ENCODE measurements around the gene MALAT1.
A peak's percentile ranks its signal among the peaks of the same experiment; 100 is the strongest.

Gene MALAT1

DNA sequence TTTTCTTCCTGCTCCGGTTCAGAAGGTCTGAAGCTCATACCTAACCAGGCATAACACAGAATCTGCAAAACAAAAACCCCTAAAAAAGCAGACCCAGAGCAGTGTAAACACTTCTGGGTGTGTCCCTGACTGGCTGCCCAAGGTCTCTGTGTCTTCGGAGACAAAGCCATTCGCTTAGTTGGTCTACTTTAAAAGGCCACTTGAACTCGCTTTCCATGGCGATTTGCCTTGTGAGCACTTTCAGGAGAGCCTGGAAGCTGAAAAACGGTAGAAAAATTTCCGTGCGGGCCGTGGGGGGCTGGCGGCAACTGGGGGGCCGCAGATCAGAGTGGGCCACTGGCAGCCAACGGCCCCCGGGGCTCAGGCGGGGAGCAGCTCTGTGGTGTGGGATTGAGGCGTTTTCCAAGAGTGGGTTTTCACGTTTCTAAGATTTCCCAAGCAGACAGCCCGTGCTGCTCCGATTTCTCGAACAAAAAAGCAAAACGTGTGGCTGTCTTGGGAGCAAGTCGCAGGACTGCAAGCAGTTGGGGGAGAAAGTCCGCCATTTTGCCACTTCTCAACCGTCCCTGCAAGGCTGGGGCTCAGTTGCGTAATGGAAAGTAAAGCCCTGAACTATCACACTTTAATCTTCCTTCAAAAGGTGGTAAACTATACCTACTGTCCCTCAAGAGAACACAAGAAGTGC, 661 bp upstream of the MALAT1 start:
- ChIA-PET POLR2A (interaction anchor here (0.7 to 17.0 kb wide), 14 partner anchors 9 to 141 kb away, joined by 3 to 1229 read pairs (median 6); partner anchors contain the start of genes FRMD8, NEAT1 and SCYL1), CTCF (interaction anchor here (0.8 to 3.9 kb wide), 11 partner anchors 10 to 83 kb away, joined by 3 to 27 read pairs (median 5); no protein-coding TSS in a partner anchor)
- peak overlapping the region; percentile 68 for H3K4me3 ChIP-seq (ENCODE audit: low read depth, low read length)
- no peak for DNase-seq (ENCODE audit: low read depth, low spot score)
- TF ChIP-seq, protein P1, sequence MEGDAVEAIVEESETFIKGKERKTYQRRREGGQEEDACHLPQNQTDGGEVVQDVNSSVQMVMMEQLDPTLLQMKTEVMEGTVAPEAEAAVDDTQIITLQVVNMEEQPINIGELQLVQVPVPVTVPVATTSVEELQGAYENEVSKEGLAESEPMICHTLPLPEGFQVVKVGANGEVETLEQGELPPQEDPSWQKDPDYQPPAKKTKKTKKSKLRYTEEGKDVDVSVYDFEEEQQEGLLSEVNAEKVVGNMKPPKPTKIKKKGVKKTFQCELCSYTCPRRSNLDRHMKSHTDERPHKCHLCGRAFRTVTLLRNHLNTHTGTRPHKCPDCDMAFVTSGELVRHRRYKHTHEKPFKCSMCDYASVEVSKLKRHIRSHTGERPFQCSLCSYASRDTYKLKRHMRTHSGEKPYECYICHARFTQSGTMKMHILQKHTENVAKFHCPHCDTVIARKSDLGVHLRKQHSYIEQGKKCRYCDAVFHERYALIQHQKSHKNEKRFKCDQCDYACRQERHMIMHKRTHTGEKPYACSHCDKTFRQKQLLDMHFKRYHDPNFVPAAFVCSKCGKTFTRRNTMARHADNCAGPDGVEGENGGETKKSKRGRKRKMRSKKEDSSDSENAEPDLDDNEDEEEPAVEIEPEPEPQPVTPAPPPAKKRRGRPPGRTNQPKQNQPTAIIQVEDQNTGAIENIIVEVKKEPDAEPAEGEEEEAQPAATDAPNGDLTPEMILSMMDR (IDR thresholded peaks at IDR 0.05; ENCODE audit: insufficient read depth, low read length, missing control alignments), result no peak

DNA sequence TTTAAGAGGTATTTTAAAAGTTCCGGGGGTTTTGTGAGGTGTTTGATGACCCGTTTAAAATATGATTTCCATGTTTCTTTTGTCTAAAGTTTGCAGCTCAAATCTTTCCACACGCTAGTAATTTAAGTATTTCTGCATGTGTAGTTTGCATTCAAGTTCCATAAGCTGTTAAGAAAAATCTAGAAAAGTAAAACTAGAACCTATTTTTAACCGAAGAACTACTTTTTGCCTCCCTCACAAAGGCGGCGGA, 193 bp upstream of the MALAT1 start:
- H3K4me3 ChIP-seq (ENCODE audit: low read depth, low read length), result peak overlapping the region; percentile 68
- POLR2A ChIA-PET, result interaction anchor here (0.7 to 17.0 kb wide), 14 partner anchors 9 to 128 kb away, joined by 3 to 1229 read pairs (median 6); partner anchors contain the start of genes FRMD8, NEAT1, SCYL1 and ZNRD2
- CTCF ChIA-PET, result interaction anchor here (0.9 to 3.9 kb wide), 6 partner anchors 10 to 82 kb away, joined by 4 to 19 read pairs (median 6); no protein-coding TSS in a partner anchor
- no peak for DNase-seq (ENCODE audit: low read depth, low spot score)
- TF ChIP-seq, protein P1 (IDR thresholded peaks at IDR 0.05; ENCODE audit: insufficient read depth, low read length, missing control alignments), result no peak

DNA sequence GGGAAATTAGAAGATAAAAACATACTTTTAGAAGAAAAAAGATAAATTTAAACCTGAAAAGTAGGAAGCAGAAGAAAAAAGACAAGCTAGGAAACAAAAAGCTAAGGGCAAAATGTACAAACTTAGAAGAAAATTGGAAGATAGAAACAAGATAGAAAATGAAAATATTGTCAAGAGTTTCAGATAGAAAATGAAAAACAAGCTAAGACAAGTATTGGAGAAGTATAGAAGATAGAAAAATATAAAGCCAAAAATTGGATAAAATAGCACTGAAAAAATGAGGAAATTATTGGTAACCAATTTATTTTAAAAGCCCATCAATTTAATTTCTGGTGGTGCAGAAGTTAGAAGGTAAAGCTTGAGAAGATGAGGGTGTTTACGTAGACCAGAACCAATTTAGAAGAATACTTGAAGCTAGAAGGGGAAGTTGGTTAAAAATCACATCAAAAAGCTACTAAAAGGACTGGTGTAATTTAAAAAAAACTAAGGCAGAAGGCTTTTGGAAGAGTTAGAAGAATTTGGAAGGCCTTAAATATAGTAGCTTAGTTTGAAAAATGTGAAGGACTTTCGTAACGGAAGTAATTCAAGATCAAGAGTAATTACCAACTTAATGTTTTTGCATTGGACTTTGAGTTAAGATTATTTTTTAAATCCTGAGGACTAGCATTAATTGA, 1.0 kb downstream of the MALAT1 start:
- DNase-seq (ENCODE audit: low read depth, low spot score), result no peak
- ChIA-PET CTCF (interaction anchor here (0.7 to 3.9 kb wide), 8 partner anchors 9 to 82 kb away, joined by 3 to 19 read pairs (median 4); no protein-coding TSS in a partner anchor), POLR2A (interaction anchor here (0.8 to 17.0 kb wide), 14 partner anchors 8 to 143 kb away, joined by 3 to 1229 read pairs (median 4); partner anchors contain the start of genes NEAT1, SCYL1 and ZNRD2)
- TF ChIP-seq, protein P1 (IDR thresholded peaks at IDR 0.05; ENCODE audit: insufficient read depth, low read length, missing control alignments), result no peak
- H3K4me3 ChIP-seq (ENCODE audit: low read depth, low read length), result peak overlapping the region; percentile 99

DNA sequence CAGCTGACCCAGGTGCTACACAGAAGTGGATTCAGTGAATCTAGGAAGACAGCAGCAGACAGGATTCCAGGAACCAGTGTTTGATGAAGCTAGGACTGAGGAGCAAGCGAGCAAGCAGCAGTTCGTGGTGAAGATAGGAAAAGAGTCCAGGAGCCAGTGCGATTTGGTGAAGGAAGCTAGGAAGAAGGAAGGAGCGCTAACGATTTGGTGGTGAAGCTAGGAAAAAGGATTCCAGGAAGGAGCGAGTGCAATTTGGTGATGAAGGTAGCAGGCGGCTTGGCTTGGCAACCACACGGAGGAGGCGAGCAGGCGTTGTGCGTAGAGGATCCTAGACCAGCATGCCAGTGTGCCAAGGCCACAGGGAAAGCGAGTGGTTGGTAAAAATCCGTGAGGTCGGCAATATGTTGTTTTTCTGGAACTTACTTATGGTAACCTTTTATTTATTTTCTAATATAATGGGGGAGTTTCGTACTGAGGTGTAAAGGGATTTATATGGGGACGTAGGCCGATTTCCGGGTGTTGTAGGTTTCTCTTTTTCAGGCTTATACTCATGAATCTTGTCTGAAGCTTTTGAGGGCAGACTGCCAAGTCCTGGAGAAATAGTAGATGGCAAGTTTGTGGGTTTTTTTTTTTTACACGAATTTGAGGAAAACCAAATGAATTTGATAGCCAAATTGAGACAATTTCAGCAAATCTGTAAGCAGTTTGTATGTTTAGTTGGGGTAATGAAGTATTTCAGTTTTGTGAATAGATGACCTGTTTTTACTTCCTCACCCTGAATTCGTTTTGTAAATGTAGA, 1.7 kb downstream of the MALAT1 start:
- no peak for DNase-seq (ENCODE audit: low read depth, low spot score)
- ChIA-PET POLR2A (interaction anchor here (0.9 to 17.0 kb wide), 10 partner anchors 7 to 79 kb away, joined by 3 to 1229 read pairs (median 106); partner anchors contain the start of genes NEAT1, SCYL1 and ZNRD2), CTCF (interaction anchor here (0.9 to 1.9 kb wide), 6 partner anchors 8 to 83 kb away, joined by 4 to 14 read pairs (median 4); no protein-coding TSS in a partner anchor)
- TF ChIP-seq, protein P1 (IDR thresholded peaks at IDR 0.05; ENCODE audit: insufficient read depth, low read length, missing control alignments), result no peak
- H3K4me3 ChIP-seq (ENCODE audit: low read depth, low read length), result peak overlapping the region; percentile 99

DNA sequence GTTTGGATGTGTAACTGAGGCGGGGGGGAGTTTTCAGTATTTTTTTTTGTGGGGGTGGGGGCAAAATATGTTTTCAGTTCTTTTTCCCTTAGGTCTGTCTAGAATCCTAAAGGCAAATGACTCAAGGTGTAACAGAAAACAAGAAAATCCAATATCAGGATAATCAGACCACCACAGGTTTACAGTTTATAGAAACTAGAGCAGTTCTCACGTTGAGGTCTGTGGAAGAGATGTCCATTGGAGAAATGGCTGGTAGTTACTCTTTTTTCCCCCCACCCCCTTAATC, 2.3 kb downstream of the MALAT1 start:
- TF ChIP-seq, protein P1 (IDR thresholded peaks at IDR 0.05; ENCODE audit: insufficient read depth, low read length, missing control alignments), result no peak
- CTCF ChIA-PET, result no interaction called here
- DNase-seq (ENCODE audit: low read depth, low spot score), result no peak
- H3K4me3 ChIP-seq (ENCODE audit: low read depth, low read length), result peak overlapping the region; percentile 99
- POLR2A ChIA-PET, result interaction anchor here (1.2 to 17.0 kb wide), 7 partner anchors 12 to 119 kb away, joined by 4 to 1229 read pairs (median 110); partner anchors contain the start of genes NEAT1 and SLC25A45
